ENCODE measurements around the gene PMF1.
A peak's percentile ranks its signal among the peaks of the same experiment; 100 is the strongest.
"Not testable (repeated sequence)": the region's sequence is repeated elsewhere in the genome, so short reads cannot be mapped to it uniquely, and the experiment has no call there.

PMF1 gene

GRCh38 chr1:156198831-156199349 lies 13.9 kb upstream of the PMF1 start:
- no peak for DNase-seq

GRCh38 chr1:156200044-156200443 lies 12.8 kb upstream of the PMF1 start:
- DNase-seq: no peak

GRCh38 chr1:156203331-156203730 lies 9.5 kb upstream of the PMF1 start:
- DNase-seq: no peak

GRCh38 chr1:156204686-156205085 lies 8.1 kb upstream of the PMF1 start:
- no peak for DNase-seq

GRCh38 chr1:156211243-156211642 lies 1.6 kb upstream of the PMF1 start:
- no peak for DNase-seq

- DNase-seq: no peak
These were observed 677 bp upstream of the PMF1 start for GRCh38 chr1:156212130-156212529.

GRCh38 chr1:156213644-156213966 lies 798 bp downstream of the PMF1 start:
- DNase-seq: no peak

GRCh38 chr1:156214024-156214748 lies 1.4 kb downstream of the PMF1 start:
- DNase-seq: no peak

GRCh38 chr1:156216361-156217086 lies 3.7 kb downstream of the PMF1 start:
- DNase-seq: not testable (repeated sequence)

GRCh38 chr1:156217871-156218270 lies 5.1 kb downstream of the PMF1 start:
- DNase-seq: no peak

GRCh38 chr1:156220226-156220625 lies 7.4 kb downstream of the PMF1 start:
- no peak for DNase-seq

GRCh38 chr1:156221986-156222692 lies 9.3 kb downstream of the PMF1 start:
- DNase-seq: no peak

GRCh38 chr1:156225677-156226014 lies 12.8 kb downstream of the PMF1 start:
- DNase-seq: no peak

GRCh38 chr1:156226116-156226538 lies 13.3 kb downstream of the PMF1 start:
- DNase-seq: no peak

- DNase-seq: no peak
These were observed 14.0 kb downstream of the PMF1 start for GRCh38 chr1:156226782-156227181.

GRCh38 chr1:156228501-156228900 lies 15.7 kb downstream of the PMF1 start:
- no peak for DNase-seq

GRCh38 chr1:156229809-156230472 lies 17.1 kb downstream of the PMF1 start:
- no peak for DNase-seq

GRCh38 chr1:156230473-156230837 lies 17.6 kb downstream of the PMF1 start:
- DNase-seq: no peak

GRCh38 chr1:156232201-156232894 lies 19.5 kb downstream of the PMF1 start:
- DNase-seq: peak; percentile 16

GRCh38 chr1:156233426-156234127 lies 20.8 kb downstream of the PMF1 start:
- no peak for DNase-seq

- DNase-seq: no peak
These were observed 23.4 kb downstream of the PMF1 start for GRCh38 chr1:156236164-156236563.

GRCh38 chr1:156238248-156238647 lies 25.4 kb downstream of the PMF1 start:
- no peak for DNase-seq
